K562 (cell line): Measurements from ENCODE around the gene AMH. TPM values are rescaled to one million over a fixed set of nuclear protein-coding genes. Genes with fewer than 3 reads are reported as not detected.

Experiments
- BCOR ChIP-seq: fragments of 450-650 bp; IDR thresholded peaks from 2 replicates; pipeline ENCODE4 v1.6.1; 2016
- CCNT2 ChIP-seq: IDR thresholded peaks from 2 replicates; pipeline ENCODE4 v1.6.1; 2011; ENCODE audit warnings: borderline replicate concordance, low read depth, mild to moderate bottlenecking, moderate library complexity, mixed read lengths, low read length; ENCODE audit not compliant: insufficient read length; ENCODE audit errors: extremely low read depth
- CEBPG ChIP-seq, 3 experiments: fragments of 200-800 bp in 1 of 3; sonication (Bioruptor generic) in 1 of 3; sonication (generic) in 1 of 3; formaldehyde crosslinking in 1 of 3; IDR thresholded peaks in 2 of 3; conservative IDR thresholded peaks in 1 of 3; 2 replicates each; pipeline versions ENCODE4 v1.6.1 to v1.8.0; 2016 to 2022; ENCODE audit warnings: missing compliant biosample characterization in 2 of 3, missing genetic modification characterization in 2 of 3, mild to moderate bottlenecking in 1 of 3, missing genetic modification reagents in 1 of 3
- E2F1 ChIP-seq: sonication (generic); formaldehyde crosslinking; IDR thresholded peaks from 2 replicates; pipeline ENCODE4 v1.8.1; 2023; ENCODE audit warnings: mild to moderate bottlenecking, missing genetic modification reagents, moderate library complexity
- KLF13 ChIP-seq: fragments of 450-650 bp; IDR thresholded peaks from 2 replicates; pipeline ENCODE4 v1.6.1; 2016; ENCODE audit warnings: missing genetic modification characterization, low read depth, mild to moderate bottlenecking, missing compliant biosample characterization, moderate library complexity, borderline replicate concordance
- MYC ChIP-seq, 2 experiments: fragments of 250-450 bp in 1 of 2; sonication (Bioruptor Pico) in 1 of 2; IDR thresholded peaks; 2 replicates each; pipeline versions ENCODE4 v1.5.1 to v1.6.1; 2012 to 2021; ENCODE audit warnings: low read depth in 2 of 2, borderline replicate concordance in 1 of 2, improper control_type of control experiment in 1 of 2, low read length in 1 of 2, mild to moderate bottlenecking in 1 of 2, moderate library complexity in 1 of 2
- RB1 ChIP-seq: fragments of 450-650 bp; IDR thresholded peaks from 2 replicates; pipeline ENCODE4 v1.6.1; 2017; ENCODE audit warnings: low read depth, mild to moderate bottlenecking
- RBFOX2 ChIP-seq: fragments of 200-400 bp; formaldehyde crosslinking; IDR thresholded peaks from 2 replicates; pipeline ENCODE4 v1.6.1; 2017; ENCODE audit warnings: low read depth, mild to moderate bottlenecking, low read length, moderate library complexity
- RCOR1 ChIP-seq, 2 experiments: IDR thresholded peaks; 2 replicates each; pipeline ENCODE4 v1.6.1; 2012; ENCODE audit warnings: low read depth in 2 of 2, low read length in 2 of 2, borderline replicate concordance in 1 of 2, improper control_type of control experiment in 1 of 2
- SMARCA4 ChIP-seq: fragments of 450-650 bp; IDR thresholded peaks from 2 replicates; pipeline ENCODE4 v1.6.1; 2016
- SPI1 ChIP-seq: IDR thresholded peaks from 2 replicates; pipeline ENCODE4 v1.6.1; 2011; ENCODE audit warnings: low read depth, low read length, control low read depth, borderline replicate concordance
- TRIM24 ChIP-seq, 2 experiments: fragments of 450-650 bp; IDR thresholded peaks; 2 replicates each; pipeline ENCODE4 v1.6.1; 2016
- ZBTB40 ChIP-seq, 2 experiments: fragments of 450-650 bp in 1 of 2; sonication (generic) in 1 of 2; formaldehyde crosslinking in 1 of 2; IDR thresholded peaks; 2 replicates each; pipeline versions ENCODE4 v1.7.1 to v1.9.0; 2016 to 2022; ENCODE audit warnings: inconsistent platforms in 1 of 2, mild to moderate bottlenecking in 1 of 2, missing genetic modification reagents in 1 of 2
- ZBTB7A ChIP-seq: IDR thresholded peaks from 2 replicates; pipeline ENCODE4 v1.6.1; 2011; ENCODE audit warnings: low read depth, mild to moderate bottlenecking, low read length, moderate library complexity, borderline replicate concordance; ENCODE audit not compliant: control insufficient read depth
- polyA plus RNA-seq, 8 experiments: library from polyadenylated mRNA; depleted of rRNA in 4 of 8; stranded (reverse) in 5 of 8; unstranded in 3 of 8; fragments of >200 nt; fragmentation: Nextera tagmentation in 2 of 8; fragmentation: Illumina TruSeq in 1 of 8; extraction: Ambion mirVana in 2 of 8; extraction: Trizol in 1 of 8; gene quantifications; 2 replicates each; pipeline versions ENCODE4 v1.2.1 to v1.2.3, GENCODE V29; 2011 to 2014; ENCODE audit warnings: inconsistent platforms in 1 of 8, missing spikeins in 1 of 8
- total RNA-seq, 7 experiments: library from RNA; depleted of rRNA in 6 of 7; stranded (reverse); fragments of >200 nt in 6 of 7; fragmentation: Illumina TruSeq in 2 of 7; extraction: Trizol in 2 of 7; gene quantifications; 2 replicates each; pipeline versions ENCODE4 v1.2.1 to v1.2.3, GENCODE V29; 2011 to 2021; ENCODE audit warnings: low replicate concordance in 1 of 7

AMH gene
- total and polyA plus RNA-seq, 9 of the 15 experiments (the other 6 are each of a cell fraction or from before 2014, with no cell fraction given): 0.29 to 27.4 (median 2.6) TPM; not detected in 2

GRCh38 chr19:2289714-2290435 lies 40.8 kb downstream of the AMH start (continued):
- no peak for TF ChIP-seq E2F1 (CRISPR knock-in tag)
- TF ChIP-seq BCOR: peak; percentile 58; the same call in 1 of the 2 replicates
- TF ChIP-seq CCNT2: peak; percentile 31
- TF ChIP-seq SPI1: peak; percentile 92
- TF ChIP-seq TRIM24 (IDR thresholded peaks at IDR 0.05): peak in 1 of 2 experiments; percentile 41; a peak in 1 of 4 replicates
- peak; percentile 76 for TF ChIP-seq RBFOX2
- peak; percentile 46 for TF ChIP-seq MYC (IDR thresholded peaks at IDR 0.05; ENCODE audit: low read depth, low read length)
- no peak for TF ChIP-seq MYC (CRISPR knock-in tag; IDR thresholded peaks at IDR 0.05; ENCODE audit: borderline replicate concordance, low read depth)
- peak; percentile 7; the same call in 1 of the 2 replicates for TF ChIP-seq RB1
- TF ChIP-seq SMARCA4: peak; percentile 34; the same call in 1 of the 2 replicates
- TF ChIP-seq ZBTB7A: peak; percentile 94
- peak in 1 of 2 experiments; percentile 2; a peak in 1 of 4 replicates for TF ChIP-seq RCOR1 (IDR thresholded peaks at IDR 0.05; ENCODE audit: borderline replicate concordance in 1 of 2, low read depth in 2 of 2, low read length in 2 of 2)
- 0 out of 2 replicates have a peak, but pooled peaks have one; percentile 36 for TF ChIP-seq KLF13
- TF ChIP-seq ZBTB40 (IDR thresholded peaks at IDR 0.05): peak; percentile 75
- no peak for TF ChIP-seq ZBTB40 (CRISPR knock-in tag; IDR thresholded peaks at IDR 0.05)
- 0 out of 2 replicates have a peak, but pooled peaks have one; percentile 39 for TF ChIP-seq CEBPG (CRISPR knock-in tag; IDR thresholded peaks at IDR 0.05)
- TF ChIP-seq CEBPG (tag; conservative IDR thresholded peaks at IDR 0.05 in 1 of 2, IDR thresholded peaks at IDR 0.05 in 1 of 2): no peak
